OCI-LY3 (cell line): ENCODE results near the gene NOL3.

ENCODE experiments used
- H2AFZ ChIP-seq: fragments of 200-600, 300-600 bp; shearing (Covaris generic); 2 replicates; pipeline ENCODE4 v1.6.0; 2014; ENCODE audit warnings: antibody characterized with exemption, low read depth, low read length
- H3K27ac ChIP-seq: fragments of 200-600, 300-600 bp; sonication (generic); 2 replicates; pipeline ENCODE4 v1.5.1; 2014; ENCODE audit warnings: mild to moderate bottlenecking, low read length, moderate library complexity, mixed read lengths
- H3K27me3 ChIP-seq: fragments of 200-600, 300-600 bp; sonication (generic); 2 replicates; pipeline ENCODE4 v1.6.1; 2014; ENCODE audit warnings: low read depth, low read length, mixed read lengths
- H3K36me3 ChIP-seq: fragments of 200-600, 300-600 bp; sonication (generic); replicated peaks from 2 replicates; pipeline ENCODE3; 2014; ENCODE audit warnings: low read depth, low read length, mixed read lengths
- H3K4me1 ChIP-seq: fragments of 300-600, 200-600 bp; sonication (generic); 2 replicates; pipeline ENCODE4 v1.6.1; 2014; ENCODE audit warnings: low read length, mixed read lengths
- H3K4me2 ChIP-seq: fragments of 200-600, 300-600 bp; sonication (generic); 2 replicates; pipeline ENCODE4 v1.6.1; 2014; ENCODE audit warnings: low read length, mixed read lengths
- H3K4me3 ChIP-seq: fragments of 300-600, 200-600 bp; sonication (generic); 2 replicates; pipeline ENCODE4 v1.5.1; 2014; ENCODE audit warnings: antibody characterized with exemption, mild to moderate bottlenecking, low read length, moderate library complexity
- H3K79me2 ChIP-seq: fragments of 300-600, 200-600 bp; shearing (Covaris generic); 2 replicates; pipeline ENCODE4 v1.6.1; 2014; ENCODE audit warnings: mild to moderate bottlenecking, low read length, mixed read lengths
- H3K9ac ChIP-seq: fragments of 300-600, 200-600 bp; shearing (Covaris generic); 2 replicates; pipeline ENCODE4 v1.6.0; 2014; ENCODE audit warnings: mild to moderate bottlenecking, low read length, moderate library complexity
- H3K9me3 ChIP-seq: fragments of 200-600, 300-600 bp; shearing (Covaris generic); 2 replicates; pipeline ENCODE4 v1.6.1; 2014; ENCODE audit warnings: low read length, mixed read lengths; ENCODE audit not compliant: insufficient read depth
- H4K20me1 ChIP-seq: fragments of 200-600, 300-600 bp; sonication (generic); 2 replicates; pipeline ENCODE4 v1.6.1; 2016; ENCODE audit warnings: low read length, mixed read lengths; ENCODE audit not compliant: insufficient read depth
- EZH2phosphoT487 ChIP-seq: fragments of 200-600 bp; shearing (Covaris generic); IDR thresholded peaks from 2 replicates; pipeline ENCODE4 v1.6.1; 2018; ENCODE audit warnings: antibody characterized with exemption, mixed run types, low read depth
- TF ChIP-seq, protein P1 (sequence below): fragments of 200-600, 300-600 bp; sonication (generic); IDR thresholded peaks from 2 replicates; pipeline ENCODE4 v1.5.1; 2014; ENCODE audit warnings: antibody characterized with exemption, low read length, low read depth

NOL3 gene

DNA sequence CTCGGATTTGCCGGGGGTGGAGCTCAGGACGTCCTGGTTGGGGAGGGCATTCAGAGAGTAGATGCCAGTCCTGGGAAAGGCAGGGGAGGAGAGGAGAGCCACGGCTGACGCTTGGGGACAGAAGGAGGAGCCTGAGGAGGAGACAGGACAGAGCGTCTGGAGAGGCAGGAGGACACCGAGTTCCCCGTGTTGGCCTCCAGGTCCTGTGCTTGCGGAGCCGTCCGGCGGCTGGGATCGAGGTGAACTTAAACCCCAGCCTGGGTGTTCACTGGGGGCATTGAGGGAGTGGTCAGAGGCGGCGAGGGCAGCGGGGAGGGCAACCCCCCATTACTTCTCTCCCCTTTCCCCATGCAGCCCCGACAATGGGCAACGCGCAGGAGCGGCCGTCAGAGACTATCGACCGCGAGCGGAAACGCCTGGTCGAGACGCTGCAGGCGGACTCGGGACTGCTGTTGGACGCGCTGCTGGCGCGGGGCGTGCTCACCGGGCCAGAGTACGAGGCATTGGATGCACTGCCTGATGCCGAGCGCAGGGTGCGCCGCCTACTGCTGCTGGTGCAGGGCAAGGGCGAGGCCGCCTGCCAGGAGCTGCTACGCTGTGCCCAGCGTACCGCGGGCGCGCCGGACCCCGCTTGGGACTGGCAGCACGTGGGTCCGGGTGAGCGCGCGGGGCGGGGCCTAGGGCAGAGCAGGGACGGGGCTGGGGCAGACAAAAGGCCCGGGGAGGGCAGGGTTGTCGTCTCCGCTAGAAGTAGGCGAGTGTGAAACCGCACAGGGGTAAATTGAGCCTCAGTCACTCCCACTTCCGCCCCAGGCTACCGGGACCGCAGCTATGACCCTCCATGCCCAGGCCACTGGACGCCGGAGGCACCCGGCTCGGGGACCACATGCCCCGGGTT is 3.7 kb downstream of the NOL3 start:
- no peaks in the 10 kb centered on the region for H3K27me3 ChIP-seq
- H3K4me1 ChIP-seq: peaks cover 44% of the 10 kb centered on the region
- no peak overlapping the region for H2AFZ ChIP-seq
- peak overlapping the region; percentile 45 for H3K9ac ChIP-seq
- peaks cover 10% of the 10 kb centered on the region; the same call in 1 of the 2 replicates for H3K79me2 ChIP-seq
- H3K9me3 ChIP-seq: no peaks in the 10 kb centered on the region
- H3K4me2 ChIP-seq: peak overlapping the region; percentile 67
- H3K27ac ChIP-seq: no peak overlapping the region
- H4K20me1 ChIP-seq: no peaks in the 10 kb centered on the region
- H3K4me3 ChIP-seq: peak overlapping the region; percentile 72
- H3K36me3 ChIP-seq: peaks cover 17% of the 10 kb centered on the region
- no peak for TF ChIP-seq EZH2phosphoT487
- TF ChIP-seq, protein P1, sequence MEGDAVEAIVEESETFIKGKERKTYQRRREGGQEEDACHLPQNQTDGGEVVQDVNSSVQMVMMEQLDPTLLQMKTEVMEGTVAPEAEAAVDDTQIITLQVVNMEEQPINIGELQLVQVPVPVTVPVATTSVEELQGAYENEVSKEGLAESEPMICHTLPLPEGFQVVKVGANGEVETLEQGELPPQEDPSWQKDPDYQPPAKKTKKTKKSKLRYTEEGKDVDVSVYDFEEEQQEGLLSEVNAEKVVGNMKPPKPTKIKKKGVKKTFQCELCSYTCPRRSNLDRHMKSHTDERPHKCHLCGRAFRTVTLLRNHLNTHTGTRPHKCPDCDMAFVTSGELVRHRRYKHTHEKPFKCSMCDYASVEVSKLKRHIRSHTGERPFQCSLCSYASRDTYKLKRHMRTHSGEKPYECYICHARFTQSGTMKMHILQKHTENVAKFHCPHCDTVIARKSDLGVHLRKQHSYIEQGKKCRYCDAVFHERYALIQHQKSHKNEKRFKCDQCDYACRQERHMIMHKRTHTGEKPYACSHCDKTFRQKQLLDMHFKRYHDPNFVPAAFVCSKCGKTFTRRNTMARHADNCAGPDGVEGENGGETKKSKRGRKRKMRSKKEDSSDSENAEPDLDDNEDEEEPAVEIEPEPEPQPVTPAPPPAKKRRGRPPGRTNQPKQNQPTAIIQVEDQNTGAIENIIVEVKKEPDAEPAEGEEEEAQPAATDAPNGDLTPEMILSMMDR: 0 out of 2 replicates have a peak, but pooled peaks have one; percentile 6

DNA sequence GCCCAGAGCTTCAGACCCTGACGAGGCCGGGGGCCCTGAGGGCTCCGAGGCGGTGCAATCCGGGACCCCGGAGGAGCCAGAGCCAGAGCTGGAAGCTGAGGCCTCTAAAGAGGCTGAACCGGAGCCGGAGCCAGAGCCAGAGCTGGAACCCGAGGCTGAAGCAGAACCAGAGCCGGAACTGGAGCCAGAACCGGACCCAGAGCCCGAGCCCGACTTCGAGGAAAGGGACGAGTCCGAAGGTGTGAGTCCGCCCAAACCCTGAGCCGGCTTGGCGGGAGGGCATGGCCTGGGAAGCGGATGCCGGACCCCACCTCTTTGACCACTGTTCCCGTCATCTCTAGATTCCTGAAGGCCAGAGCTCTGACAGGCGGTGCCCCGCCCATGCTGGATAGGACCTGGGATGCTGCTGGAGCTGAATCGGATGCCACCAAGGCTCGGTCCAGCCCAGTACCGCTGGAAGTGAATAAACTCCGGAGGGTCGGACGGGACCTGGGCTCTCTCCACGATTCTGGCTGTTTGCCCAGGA is 4.4 kb downstream of the NOL3 start:
- Histone ChIP-seq H3K9me3 (no peaks in the 10 kb centered on the region), H3K4me1 (peaks cover 37% of the 10 kb centered on the region), H3K27ac (no peak overlapping the region), H3K79me2 (peaks cover 10% of the 10 kb centered on the region; the same call in 1 of the 2 replicates), H3K4me3 (peak overlapping the region; percentile 72), H2AFZ (no peak overlapping the region), H3K27me3 (no peaks in the 10 kb centered on the region), H3K4me2 (peak overlapping the region; percentile 67), H3K9ac (peak overlapping the region; percentile 45; the same call in 1 of the 2 replicates), H3K36me3 (peaks cover 21% of the 10 kb centered on the region), H4K20me1 (no peaks in the 10 kb centered on the region; the same call in 1 of the 2 replicates)
- no peak for TF ChIP-seq EZH2phosphoT487
- TF ChIP-seq, protein P1: no peak

DNA sequence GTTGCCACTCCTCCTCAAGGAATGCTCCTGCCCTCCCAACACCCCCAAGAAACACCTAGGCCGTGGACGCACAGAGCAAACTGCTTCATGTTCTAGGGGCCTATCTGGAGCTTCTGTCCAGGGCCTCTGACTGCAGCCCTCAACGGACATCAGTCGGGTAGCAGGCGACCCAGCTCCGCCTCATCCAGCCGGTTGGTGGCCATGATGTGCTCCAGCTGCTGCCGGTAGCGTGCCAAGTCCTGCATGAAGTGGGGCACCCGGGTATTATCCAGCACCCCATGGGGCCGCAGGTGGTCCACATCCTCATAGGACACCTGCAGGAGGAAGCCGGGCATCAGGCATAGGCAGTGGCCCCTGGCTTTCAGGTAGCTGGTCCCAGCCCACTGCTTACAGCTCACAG is 6.3 kb downstream of the NOL3 start:
- Histone ChIP-seq H3K4me2 (no peak overlapping the region), H3K27me3 (no peaks in the 10 kb centered on the region), H3K9me3 (no peaks in the 10 kb centered on the region), H3K36me3 (peaks cover 17% of the 10 kb centered on the region), H2AFZ (no peak overlapping the region), H3K27ac (no peak overlapping the region), H3K4me3 (no peak overlapping the region), H3K9ac (no peak overlapping the region), H3K4me1 (peaks cover 24% of the 10 kb centered on the region), H3K79me2 (peaks cover 3% of the 10 kb centered on the region; the same call in 1 of the 2 replicates), H4K20me1 (no peaks in the 10 kb centered on the region; the same call in 1 of the 2 replicates)
- TF ChIP-seq, protein P1: no peak
- no peak for TF ChIP-seq EZH2phosphoT487
